DOHH2 (cell line): Measurements from ENCODE around the gene TSPAN4.

ENCODE experiments used
- CTCF ChIP-seq: fragments of 200-600 bp; sonication (generic); IDR thresholded peaks from one replicate; pipeline ENCODE4 v1.5.1; 2014; ENCODE audit warnings: antibody characterized with exemption, mild to moderate bottlenecking, low read depth, low read length; ENCODE audit not compliant: poor library complexity, severe bottlenecking
- EZH2phosphoT487 ChIP-seq: fragments of 200-600 bp; sonication (generic); IDR thresholded peaks from 2 replicates; pipeline ENCODE4 v1.6.1; 2017; ENCODE audit warnings: borderline replicate concordance, mild to moderate bottlenecking, antibody characterized with exemption, low read length, moderate library complexity, mixed read lengths

- TF ChIP-seq CTCF = peak; percentile 37
- TF ChIP-seq EZH2phosphoT487 = no peak
These were observed 34.0 kb upstream of the TSPAN4 start for GRCh38 chr11:808427-809286.
